Keratinocyte (primary cell): ENCODE data around the gene MSH2. TPM values are rescaled to one million over a fixed set of nuclear protein-coding genes. Genes with fewer than 3 reads are reported as not detected.

Source experiments
- DNase-seq: peaks from one replicate; pipeline ENCODE4 v3.0.0-alpha.2; 2011; ENCODE audit warnings: low read depth, missing footprints, low spot score
- FAIRE-seq: peaks from 2 replicates; lab custom pipeline; 2011; peaks lifted over from hg19 to GRCh38; lab: Jason Lieb, UNC
- H2AFZ ChIP-seq: 2 replicates; pipeline ENCODE4 v1.6.0; 2012; ENCODE audit warnings: low read length, control low read depth, inconsistent platforms; ENCODE audit not compliant: control insufficient read depth
- H3K27ac ChIP-seq: 2 replicates; pipeline ENCODE4 v1.5.1; 2011; ENCODE audit warnings: low read length; ENCODE audit not compliant: control insufficient read depth, insufficient read depth
- H3K27me3 ChIP-seq: 3 replicates; pipeline ENCODE4 v1.6.0; 2011; ENCODE audit warnings: low read length; ENCODE audit not compliant: control insufficient read depth, insufficient read depth; ENCODE audit errors: extremely low read depth
- H3K36me3 ChIP-seq, 2 experiments: 2 replicates in 1 of 2; 3 replicates in 1 of 2; pipeline ENCODE4 v1.5.1; 2011; ENCODE audit warnings: low read length in 2 of 2, mild to moderate bottlenecking in 1 of 2; ENCODE audit not compliant: control insufficient read depth in 2 of 2, insufficient read depth in 2 of 2; ENCODE audit errors: extremely low read depth in 1 of 2
- H3K4me1 ChIP-seq: 3 replicates; pipeline ENCODE4 v1.5.1; 2011; ENCODE audit warnings: low read length; ENCODE audit not compliant: control insufficient read depth, insufficient read depth; ENCODE audit errors: extremely low read depth
- H3K4me2 ChIP-seq: 3 replicates; pipeline ENCODE4 v1.6.0; 2011; ENCODE audit warnings: low read depth, low read length; ENCODE audit not compliant: control insufficient read depth, insufficient read depth; ENCODE audit errors: extremely low read depth
- H3K4me3 ChIP-seq, 3 experiments: fragments of 200-600 bp in 1 of 3; sonication (generic) in 1 of 3; 2 replicates in 2 of 3; 3 replicates in 1 of 3; pipeline ENCODE4 v1.5.1; 2011 to 2016; ENCODE audit warnings: low read length in 3 of 3, mild to moderate bottlenecking in 3 of 3, control low read depth in 2 of 3, inconsistent platforms in 1 of 3, low read depth in 1 of 3, mixed read lengths in 1 of 3, mixed run types in 1 of 3, moderate library complexity in 1 of 3; ENCODE audit not compliant: control insufficient read depth in 2 of 3, insufficient read depth in 2 of 3; ENCODE audit errors: extremely low read depth in 1 of 3
- H3K79me2 ChIP-seq: 2 replicates; pipeline ENCODE4 v1.6.0; 2012; ENCODE audit warnings: low read length; ENCODE audit not compliant: control insufficient read depth, insufficient read depth
- H3K9ac ChIP-seq: 3 replicates; pipeline ENCODE4 v1.6.0; 2011; ENCODE audit warnings: low read length; ENCODE audit not compliant: control insufficient read depth, insufficient read depth; ENCODE audit errors: extremely low read depth
- H3K9me1 ChIP-seq: 3 replicates; pipeline ENCODE4 v1.6.0; 2011; ENCODE audit warnings: low read length; ENCODE audit not compliant: control insufficient read depth, insufficient read depth; ENCODE audit errors: extremely low read depth
- H3K9me3 ChIP-seq: 2 replicates; pipeline ENCODE4 v1.5.1; 2012; ENCODE audit warnings: low read depth, low read length; ENCODE audit not compliant: control insufficient read depth
- H4K20me1 ChIP-seq: 3 replicates; pipeline ENCODE4 v1.6.0; 2011; ENCODE audit warnings: low read length; ENCODE audit not compliant: control insufficient read depth, insufficient read depth; ENCODE audit errors: extremely low read depth
- EZH2 ChIP-seq: IDR thresholded peaks from one replicate; pipeline ENCODE4 v1.6.1; 2012; ENCODE audit warnings: inconsistent platforms, mild to moderate bottlenecking, low read length, moderate library complexity
- dilution Hi-C: fragments of 300-500 bp; cut with MboI; formaldehyde crosslinking; loops from one replicate; pipeline ENCODE4 v1.7.0; 2020; ENCODE audit warnings: low sequenced_read_pairs; ENCODE audit not compliant: extremely low pct_ligation_motif_present
- polyA plus RNA-seq, 5 experiments: library from polyadenylated mRNA; depleted of rRNA in 3 of 5; stranded (reverse) in 3 of 5; stranded (forward) in 1 of 5; unstranded in 1 of 5; fragments of >200 nt; gene quantifications; 1 replicate in 1 of 5; 2 replicates in 3 of 5; 3 replicates in 1 of 5; pipeline versions ENCODE4 v1.2.1 to v1.2.3, GENCODE V29; 2011 to 2012; ENCODE audit warnings: missing spikeins in 2 of 5, low read depth in 1 of 5, low replicate concordance in 1 of 5
- TF ChIP-seq, protein P1 (sequence below), 3 experiments: IDR thresholded peaks in 1 of 3; conservative IDR thresholded peaks in 1 of 3; optimal IDR thresholded peaks in 1 of 3; 2 replicates in 2 of 3; 3 replicates in 1 of 3; pipeline versions ENCODE3 to v1.5.1; 2011; ENCODE audit warnings: low read length in 3 of 3, mild to moderate bottlenecking in 3 of 3, moderate library complexity in 2 of 3, control low read depth in 1 of 3, inconsistent platforms in 1 of 3; ENCODE audit not compliant: insufficient read depth in 2 of 3; ENCODE audit errors: extremely low read depth in 1 of 3

Gene MSH2
- polyA plus RNA-seq, 1 donor (not counting 4 experiments of a cell fraction or from before 2014, with no cell fraction given): 16.8 TPM

DNA sequence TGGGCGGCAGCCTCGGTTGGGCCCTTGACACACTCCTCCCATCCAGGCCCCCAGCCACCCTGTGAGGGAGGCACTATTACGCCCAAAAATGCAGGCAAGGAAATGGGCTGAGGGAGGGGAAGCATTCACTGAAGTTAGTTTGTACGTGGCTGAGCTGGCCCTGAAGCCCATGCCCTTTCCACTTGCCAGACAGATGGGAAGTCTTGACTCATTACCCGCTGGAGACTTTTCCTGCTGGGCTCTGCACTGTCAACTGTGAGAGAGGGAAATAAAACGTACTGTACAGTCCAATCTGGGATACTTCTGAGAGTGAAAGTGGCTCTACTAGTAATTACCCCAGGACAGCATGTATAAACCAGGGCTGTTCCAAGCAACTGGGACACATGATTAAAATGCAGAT lies 125.9 kb downstream of the MSH2 start:
- Histone ChIP-seq H3K27me3 (no peaks in the 10 kb centered on the region), H3K9me1 (no peaks in the 10 kb centered on the region), H3K4me1 (peaks cover 4% of the 10 kb centered on the region), H4K20me1 (no peaks in the 10 kb centered on the region), H3K36me3 (no peaks in the 10 kb centered on the region), H3K79me2 (no peaks in the 10 kb centered on the region), H3K27ac (no peak overlapping the region), H3K4me2 (no peak overlapping the region), H2AFZ (no peak overlapping the region), H3K4me3 (no peak overlapping the region), H3K9ac (no peak overlapping the region), H3K9me3 (no peaks in the 10 kb centered on the region)
- DNase-seq (no peak), FAIRE-seq (no peak)
- dilution Hi-C loops: no loop called here
- no peak for TF ChIP-seq EZH2
- TF ChIP-seq, protein P1, sequence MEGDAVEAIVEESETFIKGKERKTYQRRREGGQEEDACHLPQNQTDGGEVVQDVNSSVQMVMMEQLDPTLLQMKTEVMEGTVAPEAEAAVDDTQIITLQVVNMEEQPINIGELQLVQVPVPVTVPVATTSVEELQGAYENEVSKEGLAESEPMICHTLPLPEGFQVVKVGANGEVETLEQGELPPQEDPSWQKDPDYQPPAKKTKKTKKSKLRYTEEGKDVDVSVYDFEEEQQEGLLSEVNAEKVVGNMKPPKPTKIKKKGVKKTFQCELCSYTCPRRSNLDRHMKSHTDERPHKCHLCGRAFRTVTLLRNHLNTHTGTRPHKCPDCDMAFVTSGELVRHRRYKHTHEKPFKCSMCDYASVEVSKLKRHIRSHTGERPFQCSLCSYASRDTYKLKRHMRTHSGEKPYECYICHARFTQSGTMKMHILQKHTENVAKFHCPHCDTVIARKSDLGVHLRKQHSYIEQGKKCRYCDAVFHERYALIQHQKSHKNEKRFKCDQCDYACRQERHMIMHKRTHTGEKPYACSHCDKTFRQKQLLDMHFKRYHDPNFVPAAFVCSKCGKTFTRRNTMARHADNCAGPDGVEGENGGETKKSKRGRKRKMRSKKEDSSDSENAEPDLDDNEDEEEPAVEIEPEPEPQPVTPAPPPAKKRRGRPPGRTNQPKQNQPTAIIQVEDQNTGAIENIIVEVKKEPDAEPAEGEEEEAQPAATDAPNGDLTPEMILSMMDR (optimal IDR thresholded peaks at IDR 0.05 in 1 of 3, IDR thresholded peaks at IDR 0.05 in 1 of 3, conservative IDR thresholded peaks at IDR 0.05 in 1 of 3; ENCODE audit: extremely low read depth in 1 of 3, insufficient read depth in 2 of 3, low read length in 3 of 3): no peak

DNA sequence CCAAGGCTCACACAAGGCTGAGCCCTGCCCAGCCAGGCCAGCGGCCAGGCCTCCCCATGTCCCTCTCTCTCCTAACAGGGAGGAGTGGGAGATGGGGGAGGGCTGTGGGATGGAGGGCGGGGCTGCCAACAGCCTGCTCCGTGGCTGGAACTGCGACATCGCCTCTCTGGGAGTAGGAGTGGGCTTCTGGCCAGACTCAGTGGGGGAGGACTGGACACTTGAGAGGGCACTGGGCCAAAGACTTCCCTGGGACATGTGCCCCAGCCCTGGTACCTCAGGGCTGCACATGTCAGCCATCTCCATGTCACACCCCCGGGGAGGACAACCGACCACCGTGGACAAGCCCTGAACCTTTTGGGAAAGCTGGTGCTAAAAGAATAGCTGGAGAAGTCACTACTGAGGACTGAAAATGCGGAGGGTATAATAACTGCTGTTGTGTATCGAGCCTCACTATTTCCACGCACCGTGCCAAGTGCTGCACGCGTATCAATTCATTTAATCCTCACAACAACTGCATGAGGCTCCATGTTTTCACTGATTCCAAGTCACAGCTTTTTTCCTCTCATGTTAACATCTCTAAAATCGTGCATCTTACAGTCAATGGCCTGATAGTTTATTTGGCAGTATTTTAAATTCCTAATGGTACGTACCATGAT lies 127.3 kb downstream of the MSH2 start:
- Histone ChIP-seq H3K9me3 (no peaks in the 10 kb centered on the region), H2AFZ (no peak overlapping the region), H3K9ac (no peak overlapping the region), H3K36me3 (no peaks in the 10 kb centered on the region), H4K20me1 (no peaks in the 10 kb centered on the region), H3K4me3 (no peak overlapping the region), H3K4me1 (peaks cover 7% of the 10 kb centered on the region), H3K4me2 (no peak overlapping the region), H3K27me3 (no peaks in the 10 kb centered on the region), H3K79me2 (no peaks in the 10 kb centered on the region), H3K9me1 (no peaks in the 10 kb centered on the region), H3K27ac (no peak overlapping the region)
- DNase-seq (no peak), FAIRE-seq (no peak)
- dilution Hi-C loops: no loop called here
- no peak for TF ChIP-seq EZH2
- TF ChIP-seq, protein P1 (optimal IDR thresholded peaks at IDR 0.05 in 1 of 3, IDR thresholded peaks at IDR 0.05 in 1 of 3, conservative IDR thresholded peaks at IDR 0.05 in 1 of 3; ENCODE audit: extremely low read depth in 1 of 3, insufficient read depth in 2 of 3, low read length in 3 of 3): no peak
